ENCODE measurements around the gene MSI2. TPM values are rescaled to one million over a fixed set of nuclear protein-coding genes. Genes with fewer than 3 reads are reported as not detected.

The MSI2 gene
- total RNA-seq, 1 donor from 2014 or later: 26.6 TPM

DNA sequence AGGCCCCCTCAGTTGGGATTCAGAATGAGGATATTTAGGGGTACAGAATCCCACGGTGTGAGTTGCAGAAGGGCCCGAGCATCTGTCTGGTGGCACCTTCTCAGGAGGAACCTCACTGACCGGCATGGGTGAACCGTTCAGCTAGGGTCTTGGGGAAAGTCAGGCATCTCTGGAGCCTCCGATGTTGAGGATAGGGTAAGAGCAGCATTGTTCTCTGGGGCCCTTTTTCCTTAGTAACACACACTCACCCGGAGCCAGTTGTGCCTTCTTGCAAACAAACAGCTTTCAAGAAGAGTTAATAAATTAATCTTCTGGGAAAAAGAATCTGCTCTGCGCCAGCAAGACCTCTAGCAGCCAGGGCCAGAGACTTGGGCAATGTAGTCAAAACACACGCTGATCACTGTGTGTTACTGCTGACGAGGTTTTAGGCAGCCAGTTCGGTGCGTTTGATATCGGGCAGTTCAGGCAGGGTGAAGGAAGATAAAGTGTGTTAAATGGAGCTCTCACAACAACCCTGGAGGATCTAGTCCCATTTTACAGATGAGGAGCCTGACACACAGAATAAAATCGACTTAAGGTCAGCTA, 48.9 kb downstream of the MSI2 start:
- no peak for DNase-seq (ENCODE audit: low read depth)
- no peak overlapping the region for H3K4me3 ChIP-seq (ENCODE audit: low read depth, low read length)
- TF ChIP-seq, protein P1, sequence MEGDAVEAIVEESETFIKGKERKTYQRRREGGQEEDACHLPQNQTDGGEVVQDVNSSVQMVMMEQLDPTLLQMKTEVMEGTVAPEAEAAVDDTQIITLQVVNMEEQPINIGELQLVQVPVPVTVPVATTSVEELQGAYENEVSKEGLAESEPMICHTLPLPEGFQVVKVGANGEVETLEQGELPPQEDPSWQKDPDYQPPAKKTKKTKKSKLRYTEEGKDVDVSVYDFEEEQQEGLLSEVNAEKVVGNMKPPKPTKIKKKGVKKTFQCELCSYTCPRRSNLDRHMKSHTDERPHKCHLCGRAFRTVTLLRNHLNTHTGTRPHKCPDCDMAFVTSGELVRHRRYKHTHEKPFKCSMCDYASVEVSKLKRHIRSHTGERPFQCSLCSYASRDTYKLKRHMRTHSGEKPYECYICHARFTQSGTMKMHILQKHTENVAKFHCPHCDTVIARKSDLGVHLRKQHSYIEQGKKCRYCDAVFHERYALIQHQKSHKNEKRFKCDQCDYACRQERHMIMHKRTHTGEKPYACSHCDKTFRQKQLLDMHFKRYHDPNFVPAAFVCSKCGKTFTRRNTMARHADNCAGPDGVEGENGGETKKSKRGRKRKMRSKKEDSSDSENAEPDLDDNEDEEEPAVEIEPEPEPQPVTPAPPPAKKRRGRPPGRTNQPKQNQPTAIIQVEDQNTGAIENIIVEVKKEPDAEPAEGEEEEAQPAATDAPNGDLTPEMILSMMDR (conservative IDR thresholded peaks at IDR 0.05; ENCODE audit: low read depth, low read length): no peak

DNA sequence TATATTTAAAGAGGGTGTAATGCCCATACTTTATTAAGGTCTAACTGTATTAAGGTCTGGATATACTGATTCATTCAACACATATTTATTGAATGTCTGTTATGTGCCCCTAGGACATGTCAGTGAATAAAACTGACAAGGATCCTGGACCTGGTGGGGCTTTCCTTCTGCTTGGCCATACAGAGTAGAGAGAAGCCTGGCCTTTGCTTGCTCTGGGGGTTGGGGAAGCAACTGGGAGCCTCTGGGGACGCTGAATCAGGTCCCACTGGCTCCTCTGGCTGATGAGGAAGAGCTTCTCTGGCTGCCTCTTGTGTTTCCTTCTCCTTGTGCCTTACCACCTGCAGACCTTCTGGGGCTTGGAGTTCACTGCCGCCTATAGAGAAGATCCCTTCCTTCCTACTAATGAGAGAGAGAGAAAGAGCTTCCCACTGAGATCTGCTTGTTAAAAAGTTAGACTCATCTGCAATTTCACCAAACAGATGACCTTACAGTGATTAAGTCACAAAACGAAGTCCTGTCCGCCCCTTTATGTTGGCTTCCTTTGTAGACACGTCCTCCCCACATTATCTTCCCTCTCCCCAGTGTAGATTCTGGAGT, 49.7 kb downstream of the MSI2 start:
- DNase-seq (ENCODE audit: low read depth): no peak
- TF ChIP-seq, protein P1 (conservative IDR thresholded peaks at IDR 0.05; ENCODE audit: low read depth, low read length): no peak
- H3K4me3 ChIP-seq (ENCODE audit: low read depth, low read length): no peak overlapping the region

DNA sequence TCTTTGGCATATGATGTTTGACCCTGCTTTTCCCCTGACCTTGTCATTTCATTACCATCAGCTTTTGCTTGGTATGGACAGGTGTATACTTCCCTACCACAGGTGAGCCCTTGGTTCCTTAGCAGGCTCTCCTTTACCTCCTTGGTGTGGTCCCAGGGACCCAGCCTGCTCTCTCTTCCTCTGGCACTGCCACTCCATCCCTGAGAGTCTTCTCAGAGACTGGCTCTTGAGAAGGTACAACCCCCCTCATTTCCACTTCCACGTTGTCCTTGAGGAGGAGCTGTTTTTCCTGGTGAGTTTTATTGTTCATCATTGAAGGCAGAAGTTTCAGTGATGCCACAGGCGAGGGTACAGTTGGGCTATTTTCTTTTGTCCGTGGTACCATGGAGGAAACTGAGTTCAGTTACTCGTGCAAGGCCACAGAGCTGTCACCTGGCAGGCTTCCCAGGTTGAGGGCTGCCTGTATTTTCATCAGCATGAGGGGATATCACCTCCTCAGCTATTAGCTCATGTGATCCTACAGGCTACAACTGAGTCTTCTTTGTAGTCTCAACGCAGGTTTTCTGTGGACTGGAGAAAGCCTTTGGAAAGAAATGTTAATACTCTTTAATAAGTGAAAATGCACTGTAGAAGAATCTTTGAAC, 52.3 kb downstream of the MSI2 start:
- no peak overlapping the region for H3K4me3 ChIP-seq (ENCODE audit: low read depth, low read length)
- TF ChIP-seq, protein P1 (conservative IDR thresholded peaks at IDR 0.05; ENCODE audit: low read depth, low read length): no peak
- DNase-seq (ENCODE audit: low read depth): no peak

DNA sequence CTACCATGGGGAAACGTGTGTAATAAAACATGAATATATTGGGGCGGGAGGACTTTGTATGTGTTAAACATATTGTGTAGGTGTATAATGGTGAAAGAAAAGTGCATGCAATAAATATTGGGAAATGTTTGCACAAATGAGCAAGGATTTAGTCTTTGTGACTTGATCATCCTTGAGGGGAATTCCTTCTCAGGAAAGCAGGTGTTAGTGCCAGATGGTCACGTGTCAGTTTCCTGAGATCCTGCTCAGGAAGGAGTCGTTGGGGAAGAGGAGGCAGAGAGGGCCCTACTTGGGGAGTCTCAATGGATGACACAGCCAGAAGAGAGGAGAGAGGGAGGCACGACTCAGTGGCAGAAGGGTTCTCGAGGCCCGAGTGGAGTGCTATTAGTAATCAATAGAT, 53.2 kb downstream of the MSI2 start:
- DNase-seq (ENCODE audit: low read depth): no peak
- TF ChIP-seq, protein P1 (conservative IDR thresholded peaks at IDR 0.05; ENCODE audit: low read depth, low read length): no peak
- H3K4me3 ChIP-seq (ENCODE audit: low read depth, low read length): no peak overlapping the region

DNA sequence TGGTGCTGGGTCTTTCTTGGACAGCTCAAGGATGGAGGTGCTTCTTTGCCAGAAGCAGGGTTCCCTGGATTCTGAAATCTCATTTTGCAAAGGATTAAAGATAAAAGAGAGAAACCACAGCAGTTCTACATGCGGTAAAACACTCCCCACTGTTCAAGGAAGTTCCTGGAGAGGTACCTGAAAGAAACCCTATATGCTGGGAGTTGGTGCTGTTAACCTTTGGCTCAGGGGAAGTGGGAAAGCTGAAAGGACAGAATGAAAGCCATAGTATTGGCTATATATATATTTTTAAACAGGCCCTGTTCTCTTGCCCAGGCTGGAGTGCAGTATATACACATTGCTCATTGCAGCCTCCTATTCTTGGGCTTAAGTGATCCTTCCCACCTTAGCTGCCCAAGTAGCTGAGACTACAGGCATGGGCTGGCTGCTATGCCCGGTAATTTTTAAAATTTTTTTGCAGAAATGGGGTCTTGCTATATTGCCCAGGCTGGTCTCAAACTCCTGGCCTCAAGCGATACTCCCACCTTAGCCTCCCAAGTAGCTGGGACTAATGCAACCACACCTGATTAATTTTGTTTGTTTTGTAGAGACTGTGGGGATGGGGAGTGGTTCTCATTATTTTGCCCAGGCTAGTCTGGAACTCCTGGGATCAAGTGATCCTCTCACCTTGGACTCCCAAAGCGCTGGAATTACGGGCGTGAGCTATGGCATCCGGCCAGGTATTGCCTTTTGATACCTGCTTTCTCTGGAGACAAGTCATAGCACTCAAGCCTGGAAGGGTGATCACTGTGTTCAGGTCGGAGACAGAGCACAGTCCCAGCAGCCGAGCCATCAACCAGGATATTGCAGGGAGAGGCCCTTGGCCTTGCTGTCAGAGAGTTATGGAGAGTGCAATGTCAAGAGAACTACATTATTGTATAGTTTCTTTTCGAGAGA, 55.2 kb downstream of the MSI2 start:
- no peak for DNase-seq (ENCODE audit: low read depth)
- TF ChIP-seq, protein P1 (conservative IDR thresholded peaks at IDR 0.05; ENCODE audit: low read depth, low read length): no peak
- no peak overlapping the region for H3K4me3 ChIP-seq (ENCODE audit: low read depth, low read length)

DNA sequence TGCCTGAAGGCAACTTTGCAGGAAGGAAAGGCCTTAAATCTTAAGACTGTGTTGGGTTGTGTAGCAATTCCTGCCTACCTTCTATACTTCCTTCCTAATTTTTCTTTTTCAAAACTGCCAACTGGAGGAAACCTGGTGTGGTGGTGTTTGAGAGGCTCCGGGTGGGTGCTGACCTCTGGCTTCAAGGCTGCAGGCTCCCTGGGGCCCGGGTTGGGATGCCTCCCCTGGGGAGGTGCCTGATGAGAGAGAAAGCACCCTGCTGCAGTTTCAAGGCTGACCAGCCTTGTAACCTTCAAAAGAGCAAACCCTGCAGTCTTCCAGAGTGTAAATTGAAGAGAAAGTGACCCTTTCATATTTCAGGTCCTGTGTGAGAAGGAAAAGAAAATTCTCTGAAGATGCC, 55.9 kb downstream of the MSI2 start:
- no peak for DNase-seq (ENCODE audit: low read depth)
- TF ChIP-seq, protein P1 (conservative IDR thresholded peaks at IDR 0.05; ENCODE audit: low read depth, low read length): no peak
- no peak overlapping the region for H3K4me3 ChIP-seq (ENCODE audit: low read depth, low read length)
